Activated naive CD8-positive, alpha-beta T cell treated with anti-CD3 and anti-CD28 coated beads, Interleukin-2, amount 10 ng/mL, durations not matched to agents 7 days and 5 days (primary cell): ENCODE data around the gene RPP40. TPM values are rescaled to one million over a fixed set of nuclear protein-coding genes. Genes with fewer than 3 reads are reported as not detected.
A peak's percentile ranks its signal among the peaks of the same experiment; 100 is the strongest.
"Not testable (repeated sequence)": the region's sequence is repeated elsewhere in the genome, so short reads cannot be mapped to it uniquely, and the experiment has no call there.

ENCODE experiments used
- ATAC-seq: fragments of 150-1000 bp; cut with Tn5 transposase; one replicate; pipeline ENCODE4 v1.10.0; 2021; ENCODE audit warnings: low read depth, moderate library complexity
- POLR2A ChIA-PET: fragments of 350-600 bp; sonication (Branson Sonifier 250); formaldehyde crosslinking; loops from one replicate; lab custom pipeline; 2021; ENCODE audit warnings: antibody characterized with exemption; lab: Charles Lee
- DNase-seq: peaks from one replicate; pipeline ENCODE4 v3.0.0; 2021
- H3K27ac Mint-ChIP-seq: one replicate; pipeline ENCODE4 v1.8.0; 2022; ENCODE audit warnings: mild to moderate bottlenecking, mixed read lengths
- H3K27me3 Mint-ChIP-seq: one replicate; pipeline ENCODE4 v1.8.0; 2022; ENCODE audit warnings: mild to moderate bottlenecking, moderate library complexity, mixed read lengths
- H3K36me3 Mint-ChIP-seq: one replicate; pipeline ENCODE4 v1.8.0; 2021; ENCODE audit warnings: mild to moderate bottlenecking, mixed read lengths
- H3K4me1 Mint-ChIP-seq: one replicate; pipeline ENCODE4 v1.8.0; 2021; ENCODE audit warnings: mixed read lengths
- H3K4me3 Mint-ChIP-seq: one replicate; pipeline ENCODE4 v1.8.0; 2022; ENCODE audit warnings: mild to moderate bottlenecking, moderate library complexity, mixed read lengths
- H3K9me3 Mint-ChIP-seq: one replicate; pipeline ENCODE4 v1.8.0; 2021; ENCODE audit warnings: mixed read lengths
- total RNA-seq, 2 experiments: library from RNA; stranded (reverse); gene quantifications; one replicate each; pipeline ENCODE4 v1.2.3, GENCODE V29; 2021

The RPP40 gene
- total RNA-seq, 2 experiments from 2014 or later: 3.4 to 4.0 TPM

DNA sequence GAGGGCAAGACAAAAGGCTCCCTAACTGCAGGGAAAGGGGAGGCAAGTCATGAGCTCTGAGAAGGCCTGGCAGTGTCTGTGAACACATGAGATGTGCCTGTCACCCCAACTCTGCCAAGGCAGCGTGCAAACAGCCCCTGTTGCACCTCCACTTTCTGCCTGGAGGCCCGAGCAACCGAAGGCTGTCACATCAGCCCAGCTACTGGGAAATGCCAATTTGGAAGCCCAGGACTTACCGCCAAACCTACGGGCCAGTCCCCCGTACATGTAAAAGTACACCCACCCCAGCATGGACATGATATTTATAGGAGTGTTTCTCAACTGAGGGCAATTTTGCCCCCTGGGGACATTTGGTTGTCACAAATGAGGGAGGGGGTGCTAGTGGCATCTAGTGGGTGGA is 27.3 kb upstream of the RPP40 start:
- POLR2A ChIA-PET: no interaction called here
- Mint-ChIP-seq H3K4me1 (peaks cover 10% of the 10 kb centered on the region), H3K4me3 (no peak overlapping the region), H3K27ac (no peak overlapping the region), H3K9me3 (peaks cover 4% of the 10 kb centered on the region), H3K36me3 (no peaks in the 10 kb centered on the region), H3K27me3 (no peaks in the 10 kb centered on the region)
- DNase-seq: no peak
- ATAC-seq: no peak

- no peak overlapping the region for H3K27ac Mint-ChIP-seq
- POLR2A ChIA-PET: no interaction called here
Measured at GRCh38 chr6:5030596-5031136, 26.8 kb upstream of the RPP40 start.

GRCh38 chr6:5029609-5030008 is 25.8 kb upstream of the RPP40 start:
- no peak for DNase-seq
- POLR2A ChIA-PET: no interaction called here
- no peaks in the 10 kb centered on the region for H3K27me3 Mint-ChIP-seq
- H3K4me3 Mint-ChIP-seq: no peak overlapping the region
- no peaks in the 10 kb centered on the region for H3K9me3 Mint-ChIP-seq
- peaks cover 10% of the 10 kb centered on the region for H3K4me1 Mint-ChIP-seq
- no peaks in the 10 kb centered on the region for H3K36me3 Mint-ChIP-seq
- no peak for ATAC-seq
- H3K27ac Mint-ChIP-seq: no peak overlapping the region

More at GRCh38 chr6:5030596-5031136, 26.8 kb upstream of the RPP40 start:
- H3K27me3 Mint-ChIP-seq: no peaks in the 10 kb centered on the region
- peaks cover 2% of the 10 kb centered on the region for H3K9me3 Mint-ChIP-seq
- peaks cover 10% of the 10 kb centered on the region for H3K4me1 Mint-ChIP-seq
- no peaks in the 10 kb centered on the region for H3K36me3 Mint-ChIP-seq
- no peak overlapping the region for H3K4me3 Mint-ChIP-seq
- peak; percentile 92 for ATAC-seq
- peak; percentile 70 for DNase-seq

DNA sequence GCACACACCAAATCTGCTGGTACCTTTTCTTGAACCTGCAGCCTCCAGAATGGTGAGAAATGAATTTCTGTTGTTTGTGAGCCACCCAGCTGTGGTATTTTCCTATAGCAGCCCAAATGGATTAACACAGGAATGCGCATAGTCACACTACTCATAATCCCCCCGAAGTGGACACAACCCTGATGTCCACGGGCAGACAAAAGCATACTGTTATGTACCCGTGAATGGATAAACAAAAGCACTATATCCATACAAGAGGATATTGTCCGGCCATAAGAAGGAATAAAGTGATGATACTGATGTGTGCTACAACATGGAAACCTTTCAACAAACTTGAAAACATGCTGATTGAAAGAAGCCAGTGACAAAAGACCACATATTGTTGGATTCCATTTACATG is 25.1 kb upstream of the RPP40 start:
- Mint-ChIP-seq H3K36me3 (no peaks in the 10 kb centered on the region), H3K27me3 (no peaks in the 10 kb centered on the region), H3K4me3 (no peak overlapping the region), H3K4me1 (peaks cover 10% of the 10 kb centered on the region), H3K27ac (no peak overlapping the region), H3K9me3 (no peaks in the 10 kb centered on the region)
- no peak for DNase-seq
- POLR2A ChIA-PET: no interaction called here
- no peak for ATAC-seq

GRCh38 chr6:5028301-5028700 is 24.5 kb upstream of the RPP40 start:
- Mint-ChIP-seq H3K4me1 (peaks cover 10% of the 10 kb centered on the region), H3K27ac (no peak overlapping the region), H3K4me3 (no peak overlapping the region), H3K36me3 (no peaks in the 10 kb centered on the region), H3K27me3 (no peaks in the 10 kb centered on the region), H3K9me3 (no peaks in the 10 kb centered on the region)
- no peak for ATAC-seq
- POLR2A ChIA-PET: interaction anchor here (0.6 kb wide), 1 partner anchor 28 kb away, joined by 3 read pairs; no protein-coding TSS in a partner anchor
- DNase-seq: no peak

- Mint-ChIP-seq H3K27ac (no peak overlapping the region), H3K36me3 (peaks cover 2% of the 10 kb centered on the region), H3K27me3 (peaks cover 4% of the 10 kb centered on the region), H3K4me3 (peak overlapping the region; percentile 80), H3K9me3 (no peaks in the 10 kb centered on the region), H3K4me1 (peaks cover 10% of the 10 kb centered on the region)
- DNase-seq: no peak
- peak; percentile 15 for ATAC-seq
- POLR2A ChIA-PET: no interaction called here
Measured at GRCh38 chr6:5025911-5026819, 22.3 kb upstream of the RPP40 start.

- no peak overlapping the region for H3K4me3 Mint-ChIP-seq
- H3K27me3 Mint-ChIP-seq: peaks cover 4% of the 10 kb centered on the region
- peaks cover 7% of the 10 kb centered on the region for H3K9me3 Mint-ChIP-seq
- H3K36me3 Mint-ChIP-seq: peaks cover 2% of the 10 kb centered on the region
- ATAC-seq (no peak), DNase-seq (no peak)
- H3K27ac Mint-ChIP-seq: no peak overlapping the region
- POLR2A ChIA-PET: no interaction called here
- H3K4me1 Mint-ChIP-seq: peaks cover 4% of the 10 kb centered on the region
Measured at GRCh38 chr6:5023923-5024322, 20.1 kb upstream of the RPP40 start.

- Mint-ChIP-seq H3K36me3 (peaks cover 2% of the 10 kb centered on the region), H3K9me3 (peaks cover 16% of the 10 kb centered on the region), H3K4me1 (no peaks in the 10 kb centered on the region), H3K4me3 (no peak overlapping the region), H3K27ac (no peak overlapping the region), H3K27me3 (peaks cover 7% of the 10 kb centered on the region)
- POLR2A ChIA-PET: no interaction called here
- ATAC-seq (no peak), DNase-seq (no peak)
Measured at GRCh38 chr6:5020142-5020541, 16.3 kb upstream of the RPP40 start.

DNA sequence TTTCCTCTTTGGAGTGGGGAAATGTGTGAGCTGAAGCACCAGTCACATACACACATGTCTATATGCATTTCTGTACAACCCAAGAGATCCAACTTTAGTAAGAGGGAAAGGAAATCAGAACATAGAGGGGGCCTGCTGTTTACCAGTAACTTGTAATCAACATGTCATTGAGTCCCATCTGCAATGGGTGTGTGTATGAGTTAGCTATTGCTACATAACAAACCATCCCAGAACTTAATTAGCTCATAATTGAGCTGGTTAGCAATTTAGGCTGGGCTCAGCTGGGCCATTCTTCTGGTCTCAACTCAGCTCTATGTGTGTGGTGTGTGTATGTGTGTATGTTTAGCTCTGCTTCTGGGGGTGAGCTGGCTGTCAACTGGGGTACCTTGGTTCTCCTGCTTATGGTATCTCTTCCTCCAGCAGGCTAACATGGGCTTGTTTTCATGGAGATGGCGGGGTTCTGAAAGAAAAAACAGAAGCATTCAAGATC is 10.3 kb upstream of the RPP40 start:
- no peak overlapping the region for H3K27ac Mint-ChIP-seq
- ATAC-seq: no peak
- POLR2A ChIA-PET: no interaction called here
- no peaks in the 10 kb centered on the region for H3K36me3 Mint-ChIP-seq
- H3K4me1 Mint-ChIP-seq: no peaks in the 10 kb centered on the region
- DNase-seq: no peak
- no peak overlapping the region for H3K4me3 Mint-ChIP-seq
- H3K9me3 Mint-ChIP-seq: peaks cover 14% of the 10 kb centered on the region
- H3K27me3 Mint-ChIP-seq: peaks cover 3% of the 10 kb centered on the region

DNA sequence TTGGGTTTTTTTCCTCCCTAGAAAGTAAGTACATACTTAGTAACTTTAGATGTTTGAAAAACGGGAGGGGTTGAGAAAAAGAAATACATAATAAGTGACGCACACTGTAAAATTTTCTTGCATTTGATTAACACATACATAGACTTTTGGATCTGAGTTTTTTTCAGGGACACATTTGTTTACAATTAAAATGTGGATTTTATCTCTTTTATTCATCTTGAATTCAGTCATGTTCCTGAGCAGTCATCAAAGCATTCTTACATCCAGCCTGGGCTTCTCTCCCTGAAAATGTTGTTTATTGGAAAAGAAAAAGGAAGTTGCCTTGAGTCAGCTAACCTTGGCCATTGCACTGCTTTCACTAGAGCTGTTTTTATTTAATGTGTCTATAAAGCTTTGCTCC is 8.7 kb upstream of the RPP40 start:
- peaks cover 9% of the 10 kb centered on the region for H3K9me3 Mint-ChIP-seq
- no peak overlapping the region for H3K4me3 Mint-ChIP-seq
- DNase-seq (no peak), ATAC-seq (no peak)
- POLR2A ChIA-PET: no interaction called here
- no peak overlapping the region for H3K27ac Mint-ChIP-seq
- H3K27me3 Mint-ChIP-seq: peaks cover 3% of the 10 kb centered on the region
- H3K4me1 Mint-ChIP-seq: no peaks in the 10 kb centered on the region
- H3K36me3 Mint-ChIP-seq: no peaks in the 10 kb centered on the region

GRCh38 chr6:5011346-5011745 is 7.5 kb upstream of the RPP40 start:
- ATAC-seq (no peak), DNase-seq (no peak)
- no peak overlapping the region for H3K27ac Mint-ChIP-seq
- no peaks in the 10 kb centered on the region for H3K36me3 Mint-ChIP-seq
- peaks cover 3% of the 10 kb centered on the region for H3K27me3 Mint-ChIP-seq
- H3K4me1 Mint-ChIP-seq: no peaks in the 10 kb centered on the region
- H3K9me3 Mint-ChIP-seq: peaks cover 4% of the 10 kb centered on the region
- POLR2A ChIA-PET: no interaction called here
- H3K4me3 Mint-ChIP-seq: no peak overlapping the region

- DNase-seq (no peak), ATAC-seq (no peak)
- no peak overlapping the region for H3K4me3 Mint-ChIP-seq
- no peaks in the 10 kb centered on the region for H3K27me3 Mint-ChIP-seq
- H3K27ac Mint-ChIP-seq: no peak overlapping the region
- POLR2A ChIA-PET: no interaction called here
- H3K36me3 Mint-ChIP-seq: no peaks in the 10 kb centered on the region
- H3K9me3 Mint-ChIP-seq: no peaks in the 10 kb centered on the region
- H3K4me1 Mint-ChIP-seq: peaks cover 10% of the 10 kb centered on the region
Measured at GRCh38 chr6:5007531-5007930, 3.7 kb upstream of the RPP40 start.

DNA sequence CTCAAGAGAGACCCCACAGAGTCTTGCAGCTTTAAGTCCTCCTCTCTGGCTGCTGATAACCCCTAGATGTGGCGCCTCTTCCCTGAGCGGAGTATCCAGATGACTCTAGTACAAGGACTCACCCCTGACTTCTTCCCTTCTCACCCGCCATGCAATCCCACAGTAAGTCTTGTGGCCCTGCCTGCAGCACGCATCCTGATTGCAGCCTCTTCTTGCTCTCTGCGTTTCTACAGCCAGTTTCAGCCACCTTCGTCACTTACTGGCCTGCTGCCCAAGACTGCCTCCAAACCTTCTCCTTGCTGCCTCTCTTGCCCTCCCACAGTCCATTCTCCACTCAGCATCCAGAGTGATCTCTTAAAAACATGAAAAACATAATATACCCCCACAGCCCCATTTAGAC is 2.4 kb upstream of the RPP40 start:
- DNase-seq (no peak), ATAC-seq (no peak)
- POLR2A ChIA-PET: no interaction called here
- H3K36me3 Mint-ChIP-seq: no peaks in the 10 kb centered on the region
- H3K4me1 Mint-ChIP-seq: peaks cover 16% of the 10 kb centered on the region
- no peaks in the 10 kb centered on the region for H3K9me3 Mint-ChIP-seq
- no peak overlapping the region for H3K4me3 Mint-ChIP-seq
- no peak overlapping the region for H3K27ac Mint-ChIP-seq
- no peaks in the 10 kb centered on the region for H3K27me3 Mint-ChIP-seq

DNA sequence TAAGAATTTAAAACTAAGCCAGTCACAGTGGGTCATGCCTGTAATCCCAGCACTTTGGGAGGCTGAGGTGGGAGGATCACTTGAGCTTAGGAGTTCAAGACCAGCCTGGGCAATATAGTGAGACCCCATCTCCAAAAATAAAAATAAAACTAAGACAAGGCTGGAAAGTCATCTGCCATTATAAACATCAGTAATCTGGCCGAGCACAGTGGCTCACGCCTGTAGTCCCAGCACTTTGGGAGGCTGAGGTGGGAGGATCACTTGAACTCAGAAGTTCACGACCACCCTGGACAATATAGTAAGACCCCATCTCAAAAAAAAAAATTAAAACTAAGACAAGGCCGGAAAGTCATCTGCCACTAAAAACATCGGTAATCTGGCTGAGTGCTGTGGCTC is 1.2 kb upstream of the RPP40 start:
- H3K36me3 Mint-ChIP-seq, DNase-seq, H3K27ac Mint-ChIP-seq, H3K27me3 Mint-ChIP-seq, H3K4me3 Mint-ChIP-seq, ATAC-seq, H3K9me3 Mint-ChIP-seq: not testable (repeated sequence)
- POLR2A ChIA-PET: interaction anchor here (0.7 kb wide), 1 partner anchor 967 kb away, joined by 4 read pairs; no protein-coding TSS in a partner anchor
- H3K4me1 Mint-ChIP-seq: peaks cover 17% of the 10 kb centered on the region
